Glutamatergic neuron (in vitro differentiated cells): ENCODE data around the gene BTBD2. TPM values are rescaled to one million over a fixed set of nuclear protein-coding genes. Genes with fewer than 3 reads are reported as not detected.

ENCODE experiments used
- DNase-seq: peaks from one replicate; pipeline ENCODE4 v3.0.0; 2022
- H3K27ac Mint-ChIP-seq: one replicate; pipeline ENCODE4 v1.8.0; 2020; ENCODE audit warnings: mild to moderate bottlenecking, mixed read lengths, inconsistent platforms; ENCODE audit not compliant: unreplicated experiment
- H3K27me3 Mint-ChIP-seq: one replicate; pipeline ENCODE4 v1.8.0; 2020; ENCODE audit warnings: mild to moderate bottlenecking, moderate library complexity, mixed read lengths, inconsistent platforms; ENCODE audit not compliant: unreplicated experiment
- H3K36me3 Mint-ChIP-seq: one replicate; pipeline ENCODE4 v1.8.0; 2020; ENCODE audit warnings: mild to moderate bottlenecking, mixed read lengths, inconsistent platforms; ENCODE audit not compliant: unreplicated experiment
- H3K4me1 Mint-ChIP-seq: one replicate; pipeline ENCODE4 v1.8.0; 2020; ENCODE audit warnings: mild to moderate bottlenecking, low read depth, mixed read lengths, inconsistent platforms; ENCODE audit not compliant: unreplicated experiment
- H3K4me3 Mint-ChIP-seq: one replicate; pipeline ENCODE4 v1.8.0; 2020; ENCODE audit warnings: mild to moderate bottlenecking, mixed read lengths, inconsistent platforms; ENCODE audit not compliant: unreplicated experiment
- H3K9me3 Mint-ChIP-seq: one replicate; pipeline ENCODE4 v1.8.0; 2020; ENCODE audit warnings: mild to moderate bottlenecking, moderate library complexity, mixed read lengths, inconsistent platforms; ENCODE audit not compliant: unreplicated experiment
- total RNA-seq: library from RNA; stranded (reverse); fragmentation: NEBNext Ultra II Directional; extraction: Animal tissue kit (Norgen Biotek cat#: 25700); gene quantifications from one replicate; pipeline ENCODE4 v1.2.1, GENCODE V29; 2021; ENCODE audit not compliant: unreplicated experiment
- TF ChIP-seq, protein P1 (sequence below): fragments of 200-600 bp; sonication (generic); IDR thresholded peaks from one replicate; pipeline ENCODE4 v1.5.0; 2021; ENCODE audit not compliant: partially characterized antibody, unreplicated experiment

BTBD2 gene
- total RNA-seq, 1 donor from 2014 or later = 70.4 TPM

- DNase-seq = no peak
- TF ChIP-seq, protein P1, sequence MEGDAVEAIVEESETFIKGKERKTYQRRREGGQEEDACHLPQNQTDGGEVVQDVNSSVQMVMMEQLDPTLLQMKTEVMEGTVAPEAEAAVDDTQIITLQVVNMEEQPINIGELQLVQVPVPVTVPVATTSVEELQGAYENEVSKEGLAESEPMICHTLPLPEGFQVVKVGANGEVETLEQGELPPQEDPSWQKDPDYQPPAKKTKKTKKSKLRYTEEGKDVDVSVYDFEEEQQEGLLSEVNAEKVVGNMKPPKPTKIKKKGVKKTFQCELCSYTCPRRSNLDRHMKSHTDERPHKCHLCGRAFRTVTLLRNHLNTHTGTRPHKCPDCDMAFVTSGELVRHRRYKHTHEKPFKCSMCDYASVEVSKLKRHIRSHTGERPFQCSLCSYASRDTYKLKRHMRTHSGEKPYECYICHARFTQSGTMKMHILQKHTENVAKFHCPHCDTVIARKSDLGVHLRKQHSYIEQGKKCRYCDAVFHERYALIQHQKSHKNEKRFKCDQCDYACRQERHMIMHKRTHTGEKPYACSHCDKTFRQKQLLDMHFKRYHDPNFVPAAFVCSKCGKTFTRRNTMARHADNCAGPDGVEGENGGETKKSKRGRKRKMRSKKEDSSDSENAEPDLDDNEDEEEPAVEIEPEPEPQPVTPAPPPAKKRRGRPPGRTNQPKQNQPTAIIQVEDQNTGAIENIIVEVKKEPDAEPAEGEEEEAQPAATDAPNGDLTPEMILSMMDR = no peak
- Mint-ChIP-seq H3K27me3 (peaks cover 2% of the 10 kb centered on the region), H3K9me3 (peaks cover 3% of the 10 kb centered on the region), H3K27ac (no peak overlapping the region), H3K4me3 (peak overlapping the region; percentile 42), H3K36me3 (no peaks in the 10 kb centered on the region), H3K4me1 (no peaks in the 10 kb centered on the region)
Measured at GRCh38 chr19:2012941-2013682, 2.4 kb downstream of the BTBD2 start.

DNA sequence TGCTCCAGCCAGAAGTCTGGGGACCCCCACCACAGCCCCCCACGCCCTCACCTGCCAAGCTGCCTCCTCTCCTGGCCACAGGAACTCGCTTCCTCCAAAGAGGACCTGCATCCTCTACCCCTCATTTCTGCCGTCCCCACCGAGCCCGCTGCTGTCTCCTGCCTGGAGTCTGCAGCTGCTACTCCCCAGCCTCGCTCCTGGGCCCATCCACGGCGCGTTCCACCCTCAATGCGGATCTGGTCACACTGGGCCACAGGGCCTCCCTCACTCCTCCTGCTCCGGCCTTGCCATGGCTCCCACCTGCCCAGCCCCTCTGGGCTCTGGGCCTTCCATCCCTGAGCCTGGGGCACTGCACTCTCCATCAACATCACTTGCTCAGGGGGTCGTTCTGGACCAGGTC is 4.3 kb downstream of the BTBD2 start:
- Mint-ChIP-seq H3K36me3 (no peaks in the 10 kb centered on the region), H3K9me3 (peaks cover 3% of the 10 kb centered on the region), H3K27me3 (peaks cover 2% of the 10 kb centered on the region), H3K4me1 (no peaks in the 10 kb centered on the region), H3K27ac (no peak overlapping the region), H3K4me3 (no peak overlapping the region)
- TF ChIP-seq, protein P1 = no peak
- no peak for DNase-seq

- Mint-ChIP-seq H3K27me3 (peaks cover 2% of the 10 kb centered on the region), H3K9me3 (peaks cover 3% of the 10 kb centered on the region), H3K27ac (no peak overlapping the region), H3K36me3 (no peaks in the 10 kb centered on the region), H3K4me1 (no peaks in the 10 kb centered on the region), H3K4me3 (no peak overlapping the region)
- DNase-seq = no peak
- TF ChIP-seq, protein P1 = no peak
Measured at GRCh38 chr19:2010135-2010668, 5.3 kb downstream of the BTBD2 start.

- Mint-ChIP-seq H3K4me3 (no peak overlapping the region), H3K27me3 (no peaks in the 10 kb centered on the region), H3K27ac (no peak overlapping the region), H3K9me3 (peaks cover 3% of the 10 kb centered on the region), H3K4me1 (no peaks in the 10 kb centered on the region), H3K36me3 (no peaks in the 10 kb centered on the region)
- TF ChIP-seq, protein P1 = no peak
- DNase-seq = no peak
Measured at GRCh38 chr19:2003874-2004273, 11.6 kb downstream of the BTBD2 start.

DNA sequence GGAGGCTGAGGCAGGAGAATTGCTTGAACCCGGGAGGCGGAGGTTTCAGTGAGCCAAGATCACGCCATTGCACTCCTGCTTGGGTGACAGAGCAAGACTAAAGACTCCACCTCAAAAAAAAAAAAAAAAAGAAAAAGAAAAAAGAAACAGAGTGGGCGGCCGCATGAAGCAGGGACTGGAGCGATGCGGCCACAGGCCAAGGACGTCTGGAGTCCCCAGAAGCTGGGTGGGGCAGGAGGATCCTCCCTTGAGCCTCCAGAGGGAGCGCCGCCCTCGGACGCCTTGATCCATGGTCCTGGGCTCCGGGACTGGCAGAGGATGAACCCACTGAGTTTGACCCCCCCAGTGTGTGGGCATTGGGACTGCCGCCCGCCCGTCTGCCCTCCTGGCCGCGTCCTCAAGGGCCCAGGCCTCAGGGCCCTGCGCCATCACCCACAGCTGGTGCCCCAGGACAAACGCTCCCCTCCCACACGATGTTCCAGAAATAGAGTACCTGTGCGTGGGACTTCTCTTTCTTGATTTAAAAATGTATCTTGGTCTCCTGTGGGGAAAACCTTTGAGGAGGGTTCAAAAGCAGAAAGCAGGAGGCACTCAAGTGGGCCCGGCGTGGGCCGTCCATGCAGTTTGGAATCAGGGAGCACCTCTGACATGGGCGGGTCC is 15.5 kb downstream of the BTBD2 start:
- no peak overlapping the region for H3K27ac Mint-ChIP-seq
- TF ChIP-seq, protein P1 = no peak
- peaks cover 16% of the 10 kb centered on the region for H3K36me3 Mint-ChIP-seq
- H3K4me1 Mint-ChIP-seq = no peaks in the 10 kb centered on the region
- no peak for DNase-seq
- H3K9me3 Mint-ChIP-seq = peaks cover 13% of the 10 kb centered on the region
- no peak overlapping the region for H3K4me3 Mint-ChIP-seq
- H3K27me3 Mint-ChIP-seq = peaks cover 6% of the 10 kb centered on the region
